Muscle layer of colon (tissue), 2 donors: Measurements from ENCODE around the gene MYO3B.

Source experiments
- H3K27ac ChIP-seq: one replicate; pipeline ENCODE4 v1.7.0; 2013; ENCODE audit warnings: low read depth, mild to moderate bottlenecking, low read length, moderate library complexity
- H3K27me3 ChIP-seq, 2 donors: one replicate each; pipeline ENCODE4 v1.7.0; 2013; ENCODE audit warnings: low read length in 2 of 2, mild to moderate bottlenecking in 2 of 2; ENCODE audit not compliant: insufficient read depth in 2 of 2, control insufficient read depth in 1 of 2
- H3K36me3 ChIP-seq: one replicate; pipeline ENCODE4 v1.7.0; 2013; ENCODE audit warnings: mild to moderate bottlenecking, low read length; ENCODE audit not compliant: insufficient read depth
- H3K4me1 ChIP-seq: one replicate; pipeline ENCODE4 v1.7.0; 2013; ENCODE audit warnings: mild to moderate bottlenecking, low read length; ENCODE audit not compliant: insufficient read depth
- H3K4me3 ChIP-seq, 2 donors: one replicate each; pipeline ENCODE4 v1.7.0; 2013; ENCODE audit warnings: low read length in 2 of 2, low read depth in 1 of 2, mild to moderate bottlenecking in 1 of 2, moderate library complexity in 1 of 2
- H3K9ac ChIP-seq: one replicate; pipeline ENCODE4 v1.7.0; 2013; ENCODE audit warnings: low read length
- H3K9me3 ChIP-seq: one replicate; pipeline ENCODE4 v1.7.0; 2013; ENCODE audit warnings: mild to moderate bottlenecking, low read length
- donor health status: abdominal sarcoma.
- donor health status: Adenocarcinoma of cecum.

Gene MYO3B

DNA sequence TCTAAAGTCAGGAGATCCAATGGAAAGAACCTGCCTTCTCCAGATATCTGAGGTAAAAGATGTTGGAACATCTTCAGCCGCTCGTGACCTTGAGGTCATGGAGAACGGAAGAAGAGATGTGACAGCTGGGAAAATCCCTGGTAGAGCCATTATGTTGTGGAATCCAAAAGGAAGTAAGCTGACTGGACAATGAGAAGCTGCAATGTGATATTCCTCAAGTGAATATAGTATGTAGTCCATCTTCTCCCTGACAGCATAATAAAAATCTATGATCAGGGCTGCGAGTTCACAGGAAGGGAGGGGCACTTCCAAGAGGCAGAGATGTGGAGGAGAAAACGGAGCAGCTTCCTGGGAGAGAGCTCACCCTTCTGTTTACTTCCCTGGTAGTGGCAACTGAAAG lies 336.2 kb downstream of the MYO3B start:
- Histone ChIP-seq H3K9ac (no peak overlapping the region), H3K4me3 (no peak overlapping the region), H3K36me3 (no peaks in the 10 kb centered on the region), H3K27me3 (no peaks in the 10 kb centered on the region), H3K27ac (no peak overlapping the region), H3K9me3 (no peaks in the 10 kb centered on the region), H3K4me1 (no peaks in the 10 kb centered on the region)

DNA sequence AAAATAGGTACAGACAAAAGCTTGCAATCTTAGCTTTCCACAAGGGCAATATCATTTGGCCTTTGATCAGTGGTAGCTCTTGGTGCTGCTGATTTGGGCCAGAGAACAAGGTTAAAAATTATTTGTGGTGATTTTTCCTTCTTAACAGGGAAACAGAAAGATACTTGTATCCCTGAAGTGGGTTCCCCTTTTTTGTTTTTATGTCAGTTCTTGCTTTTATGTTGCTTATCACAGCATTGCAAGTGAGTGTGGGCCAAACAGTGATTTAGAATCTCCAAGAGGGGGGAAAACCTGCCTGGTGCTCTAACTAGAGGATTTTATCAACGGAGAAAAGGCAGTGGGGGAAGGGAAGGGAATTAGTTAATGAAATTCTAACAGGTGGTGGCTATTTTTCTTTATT lies 339.6 kb downstream of the MYO3B start:
- Histone ChIP-seq H3K4me1 (no peaks in the 10 kb centered on the region), H3K27ac (no peak overlapping the region), H3K4me3 (no peak overlapping the region), H3K27me3 (no peaks in the 10 kb centered on the region), H3K36me3 (no peaks in the 10 kb centered on the region), H3K9ac (no peak overlapping the region), H3K9me3 (no peaks in the 10 kb centered on the region)

DNA sequence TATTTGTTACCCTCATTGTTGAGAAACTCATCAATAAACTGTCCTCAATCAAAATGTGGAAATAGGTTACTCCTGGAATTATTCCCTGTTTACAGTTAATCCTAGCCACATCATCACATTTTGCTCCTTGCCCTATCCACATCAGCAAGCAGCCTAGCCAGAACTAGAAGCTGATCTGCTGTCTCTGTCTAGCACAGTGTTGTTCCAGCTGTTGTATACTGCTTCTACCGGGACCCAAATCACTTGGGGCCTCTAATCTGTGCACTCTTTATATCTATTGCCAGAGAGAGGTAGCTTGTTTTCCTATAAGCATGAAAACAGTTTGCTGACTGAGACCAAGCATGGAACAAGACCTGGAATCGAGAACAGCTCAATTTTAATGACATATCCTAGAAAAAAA lies 341.0 kb downstream of the MYO3B start:
- Histone ChIP-seq H3K4me1 (no peaks in the 10 kb centered on the region), H3K9me3 (no peaks in the 10 kb centered on the region), H3K9ac (no peak overlapping the region), H3K4me3 (no peak overlapping the region), H3K36me3 (no peaks in the 10 kb centered on the region), H3K27ac (no peak overlapping the region), H3K27me3 (no peaks in the 10 kb centered on the region)

DNA sequence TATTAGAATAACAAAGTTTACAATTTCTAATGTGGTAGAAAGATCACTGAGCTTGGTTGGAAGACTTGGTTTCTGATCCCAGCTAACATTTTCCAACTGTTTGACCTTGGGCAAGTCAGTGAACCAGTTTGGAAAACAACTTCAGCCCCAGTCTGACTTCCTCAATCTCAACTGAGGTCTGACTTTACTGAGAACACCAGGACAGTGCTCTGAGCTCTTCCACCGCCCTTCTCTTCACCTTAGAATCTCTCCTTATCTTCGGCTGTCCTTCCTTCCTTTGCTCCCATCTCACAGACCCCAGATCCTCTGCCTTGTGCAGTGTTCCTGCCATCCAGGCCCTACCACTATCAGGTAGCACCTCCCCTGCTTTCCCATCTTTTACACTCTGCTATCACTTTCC lies 343.4 kb downstream of the MYO3B start:
- Histone ChIP-seq H3K4me1 (peaks cover 17% of the 10 kb centered on the region), H3K27ac (no peak overlapping the region), H3K36me3 (no peaks in the 10 kb centered on the region), H3K9ac (no peak overlapping the region), H3K27me3 (no peaks in the 10 kb centered on the region), H3K4me3 (no peak overlapping the region), H3K9me3 (no peaks in the 10 kb centered on the region)

DNA sequence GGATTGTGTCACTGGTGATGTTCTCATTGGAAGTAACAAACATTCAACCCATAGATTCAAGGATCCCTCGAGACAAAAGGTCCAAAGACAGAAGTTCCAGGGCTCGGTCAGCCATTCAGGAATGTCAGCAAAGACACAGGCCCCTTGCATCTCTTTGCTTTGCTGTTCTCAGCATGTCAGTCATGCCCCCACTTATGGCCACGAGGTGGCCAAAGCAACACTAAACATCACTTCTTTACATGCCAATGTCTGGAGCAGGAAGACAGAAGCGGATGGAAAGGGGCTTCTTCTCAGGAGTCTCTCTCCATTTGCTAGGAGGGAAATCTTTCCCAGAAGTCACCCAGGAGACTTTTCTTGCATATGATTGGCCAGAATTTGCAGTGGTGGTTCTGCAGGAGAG lies 345.6 kb downstream of the MYO3B start:
- Histone ChIP-seq H3K9ac (no peak overlapping the region), H3K9me3 (no peaks in the 10 kb centered on the region), H3K27ac (no peak overlapping the region), H3K27me3 (no peaks in the 10 kb centered on the region), H3K36me3 (no peaks in the 10 kb centered on the region), H3K4me1 (peaks cover 27% of the 10 kb centered on the region), H3K4me3 (no peak overlapping the region)

DNA sequence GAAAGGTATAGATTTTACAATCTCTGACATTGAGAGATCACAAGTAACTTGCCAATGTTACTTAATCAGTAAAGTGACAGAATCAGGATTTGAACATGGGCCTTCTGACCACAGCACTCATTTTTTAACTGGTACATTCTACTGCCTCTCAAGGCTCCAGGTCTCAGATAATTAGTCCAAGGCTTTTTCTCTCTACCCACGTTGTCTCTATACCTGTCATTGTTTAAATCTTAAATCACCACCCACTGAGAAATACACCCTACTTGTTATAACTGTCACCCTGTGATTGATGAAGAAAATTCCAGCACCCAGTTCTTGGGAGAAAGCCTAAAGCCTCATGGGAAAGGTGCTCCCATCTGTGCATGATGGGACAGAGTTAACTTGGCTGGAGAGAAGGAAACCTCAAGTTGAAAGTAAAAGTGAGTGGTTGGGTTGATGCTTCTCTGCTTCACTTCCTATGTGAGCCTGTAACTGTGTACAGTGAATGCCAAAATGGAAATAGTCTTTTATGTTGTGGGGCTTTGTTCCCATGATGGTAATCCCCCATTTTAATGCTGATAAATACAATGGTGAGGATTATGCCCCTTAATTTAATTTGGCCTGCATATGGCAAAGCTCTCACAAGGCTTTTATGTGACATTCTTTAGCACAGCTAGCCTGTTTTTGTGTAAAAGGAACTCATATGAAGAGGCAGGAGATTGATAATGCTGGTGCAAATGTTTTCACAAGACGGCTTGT lies 347.1 kb downstream of the MYO3B start:
- Histone ChIP-seq H3K9ac (no peak overlapping the region), H3K9me3 (no peaks in the 10 kb centered on the region), H3K27me3 (no peaks in the 10 kb centered on the region), H3K4me3 (no peak overlapping the region), H3K4me1 (peaks cover 34% of the 10 kb centered on the region), H3K36me3 (no peaks in the 10 kb centered on the region), H3K27ac (peak overlapping the region; percentile 10)

DNA sequence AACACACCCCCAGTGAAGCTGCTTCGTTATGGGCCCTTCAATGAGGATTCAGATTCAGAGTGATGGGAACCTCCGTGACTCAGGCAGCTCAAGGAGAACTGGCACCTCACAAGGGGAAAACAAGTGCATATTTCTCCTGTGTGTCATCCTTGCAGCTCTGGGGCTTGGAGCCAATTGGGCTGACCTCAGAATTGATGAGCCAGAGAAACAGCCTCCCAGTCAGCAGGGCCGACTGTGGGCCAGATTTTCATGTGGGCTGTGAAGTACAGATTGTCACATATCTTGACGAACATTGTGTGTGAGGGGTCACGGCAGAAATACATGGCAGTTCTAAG lies 347.6 kb downstream of the MYO3B start:
- Histone ChIP-seq H3K4me3 (no peak overlapping the region), H3K9me3 (no peaks in the 10 kb centered on the region), H3K36me3 (no peaks in the 10 kb centered on the region), H3K27ac (peak overlapping the region; percentile 51), H3K27me3 (no peaks in the 10 kb centered on the region), H3K4me1 (peaks cover 38% of the 10 kb centered on the region), H3K9ac (no peak overlapping the region)

DNA sequence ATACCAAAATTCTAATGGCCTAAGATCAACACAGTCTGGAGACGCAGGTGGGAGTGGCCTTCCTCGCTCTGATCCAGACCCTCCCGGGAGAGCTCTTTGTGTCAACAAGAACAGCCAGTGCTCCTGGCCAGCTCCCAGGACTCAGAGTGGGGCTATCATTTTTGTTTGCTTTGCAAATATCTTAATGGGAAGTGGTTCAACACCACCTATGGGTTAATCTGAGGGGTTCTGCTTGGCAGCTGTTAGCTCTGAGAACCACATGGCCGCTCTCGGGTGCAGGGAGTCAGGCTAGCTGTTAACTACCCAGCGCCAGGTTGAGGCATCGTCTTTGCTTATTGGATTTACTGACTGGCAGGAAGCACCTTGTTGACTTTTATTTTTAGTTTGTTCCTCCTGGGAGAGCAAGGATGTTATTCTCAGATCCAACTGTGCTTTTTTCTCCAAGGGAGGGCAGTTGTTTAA lies 352.4 kb downstream of the MYO3B start:
- H3K9ac ChIP-seq, result no peak overlapping the region
- no peaks in the 10 kb centered on the region for H3K27me3 ChIP-seq
- H3K36me3 ChIP-seq, result no peaks in the 10 kb centered on the region
- peak overlapping the region in 1 of 2 donors; percentile 41 for H3K4me3 ChIP-seq
- no peak overlapping the region for H3K27ac ChIP-seq
- no peaks in the 10 kb centered on the region for H3K9me3 ChIP-seq
- H3K4me1 ChIP-seq, result peaks cover 39% of the 10 kb centered on the region

DNA sequence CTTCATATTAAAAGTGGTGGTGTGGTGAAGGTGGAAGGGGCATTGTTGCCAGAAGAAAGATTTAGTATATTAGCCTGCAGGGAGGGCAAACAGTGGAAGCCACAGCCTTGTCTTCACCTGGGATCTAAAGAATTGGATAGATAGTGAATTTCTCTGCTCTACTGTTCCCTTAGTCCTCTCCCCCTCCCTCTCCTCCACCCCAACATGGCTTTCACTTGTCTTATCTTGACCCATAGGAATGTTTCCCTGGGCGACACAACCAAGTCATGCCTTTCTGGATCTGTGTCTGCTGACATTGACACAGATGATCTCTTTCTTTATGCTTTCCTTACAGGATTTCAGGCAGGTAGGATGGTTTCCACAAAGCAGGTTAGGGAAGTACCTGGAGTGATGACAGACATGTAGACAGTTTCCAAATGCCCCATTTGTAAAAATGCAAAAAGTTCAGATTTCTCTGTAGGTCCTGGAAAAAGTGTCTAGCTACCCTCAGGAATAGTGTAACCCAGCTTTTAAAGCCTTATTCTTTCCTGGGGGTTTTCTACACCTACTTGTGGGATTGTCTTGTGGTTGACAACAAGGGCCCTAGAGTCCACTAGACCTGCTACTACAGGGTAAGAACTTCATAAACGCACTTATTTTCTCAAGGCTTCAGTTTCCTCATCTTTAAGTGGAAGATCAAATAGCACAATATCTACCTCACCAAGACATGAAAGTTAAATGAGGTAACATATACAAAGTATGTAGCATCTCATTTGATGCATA lies 353.0 kb downstream of the MYO3B start:
- Histone ChIP-seq H3K9ac (no peak overlapping the region), H3K36me3 (no peaks in the 10 kb centered on the region), H3K27ac (no peak overlapping the region), H3K4me3 (no peak overlapping the region), H3K4me1 (peaks cover 32% of the 10 kb centered on the region), H3K27me3 (no peaks in the 10 kb centered on the region), H3K9me3 (no peaks in the 10 kb centered on the region)

DNA sequence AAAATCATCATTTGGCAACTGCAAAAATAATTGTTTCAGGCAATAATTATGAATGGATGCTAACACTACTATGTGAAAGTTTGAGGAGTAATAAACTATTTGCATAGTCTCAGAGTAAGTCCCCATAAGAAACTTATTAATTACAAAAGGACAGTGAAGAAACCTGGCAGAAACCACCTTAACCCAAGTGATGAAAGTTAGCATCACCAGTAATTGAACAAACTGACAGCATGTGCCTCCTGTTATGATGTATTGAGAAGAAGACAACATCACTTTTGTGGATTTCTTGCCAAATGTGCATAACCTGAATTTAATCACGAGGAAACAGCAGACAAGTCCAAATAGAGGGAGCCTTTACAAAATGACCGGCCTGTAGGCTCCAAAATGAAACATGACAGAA lies 353.9 kb downstream of the MYO3B start:
- Histone ChIP-seq H3K4me1 (peaks cover 23% of the 10 kb centered on the region), H3K36me3 (no peaks in the 10 kb centered on the region), H3K4me3 (no peak overlapping the region), H3K9me3 (no peaks in the 10 kb centered on the region), H3K27me3 (no peaks in the 10 kb centered on the region), H3K9ac (no peak overlapping the region), H3K27ac (no peak overlapping the region)

DNA sequence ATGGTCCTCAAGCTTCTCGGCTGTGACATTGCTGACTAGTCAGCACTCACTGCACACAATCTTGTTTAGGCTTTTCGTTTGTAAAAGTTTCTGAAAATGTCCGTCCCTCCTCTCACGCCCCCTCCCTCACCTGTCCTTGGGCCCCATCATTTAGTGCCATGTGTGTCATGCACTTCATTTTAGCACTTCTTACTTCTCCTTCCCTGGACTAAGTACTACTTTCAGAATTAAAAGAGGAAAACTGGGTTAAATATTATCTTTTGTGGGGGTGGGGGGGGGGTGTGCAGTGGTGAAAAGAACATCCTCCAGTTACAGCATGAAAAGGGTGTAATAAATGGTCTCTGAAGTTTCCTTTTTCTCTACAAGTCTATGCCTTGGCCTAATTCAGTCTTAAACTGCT lies 355.2 kb downstream of the MYO3B start:
- H3K27ac ChIP-seq, result no peak overlapping the region
- no peak overlapping the region for H3K9ac ChIP-seq
- H3K36me3 ChIP-seq, result no peaks in the 10 kb centered on the region
- H3K9me3 ChIP-seq, result no peaks in the 10 kb centered on the region
- H3K27me3 ChIP-seq, result no peaks in the 10 kb centered on the region
- no peak overlapping the region for H3K4me3 ChIP-seq
- H3K4me1 ChIP-seq, result peaks cover 19% of the 10 kb centered on the region

DNA sequence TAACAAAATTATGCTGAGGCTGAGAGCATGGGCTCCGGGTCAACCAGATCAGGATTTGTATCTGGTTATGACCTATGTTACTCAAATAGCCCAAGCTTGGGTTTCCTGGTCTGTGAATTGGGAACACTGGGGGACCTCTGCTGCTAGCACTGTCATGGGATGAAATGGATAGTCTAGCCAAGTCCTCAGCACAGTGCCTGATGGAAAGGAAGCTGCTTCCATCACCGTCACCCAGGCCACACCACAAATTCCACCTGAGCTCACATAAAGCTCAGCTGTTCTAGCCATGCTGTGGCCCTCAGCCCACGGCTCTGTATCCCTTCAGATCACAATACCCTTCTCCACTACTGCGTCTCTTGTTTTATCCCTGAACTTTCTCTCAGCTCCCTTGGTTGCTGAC lies 357.6 kb downstream of the MYO3B start:
- Histone ChIP-seq H3K9me3 (no peaks in the 10 kb centered on the region), H3K36me3 (no peaks in the 10 kb centered on the region), H3K4me1 (peaks cover 8% of the 10 kb centered on the region), H3K9ac (no peak overlapping the region), H3K27ac (no peak overlapping the region), H3K4me3 (no peak overlapping the region), H3K27me3 (no peaks in the 10 kb centered on the region)
